A549 (cell line): Measurements from ENCODE around the gene IRF9. TPM values are rescaled to one million over a fixed set of nuclear protein-coding genes. Genes with fewer than 3 reads are reported as not detected.

Source experiments
- HOXB13 ChIP-seq: fragments of 250-450 bp; sonication (Bioruptor Pico); IDR thresholded peaks from 2 replicates; pipeline ENCODE4 v1.5.0; 2020; ENCODE audit warnings: low read depth, mild to moderate bottlenecking, moderate library complexity
- polyA plus RNA-seq, 4 experiments: library from polyadenylated mRNA; depleted of rRNA in 3 of 4; stranded (reverse); fragments of >200 nt; fragmentation: RNase III in 1 of 4; extraction: RNeasy Plus Mini Kit Qiagen cat#74134 plus additional on column Dnase treatment in 1 of 4; gene quantifications; 2 replicates in 3 of 4; 3 replicates in 1 of 4; pipeline ENCODE4 v1.2.3, GENCODE V29; 2011 to 2017
- small RNA-seq, 6 experiments: library from RNA; depleted of rRNA; stranded (forward); fragments of <200 nt; gene quantifications; one replicate each; pipeline ENCODE3, GENCODE V24; 2012

IRF9 gene
- polyA plus RNA-seq, 2 of the 4 experiments (the other 2 are of a cell fraction) = 19.0 to 23.1 TPM

DNA sequence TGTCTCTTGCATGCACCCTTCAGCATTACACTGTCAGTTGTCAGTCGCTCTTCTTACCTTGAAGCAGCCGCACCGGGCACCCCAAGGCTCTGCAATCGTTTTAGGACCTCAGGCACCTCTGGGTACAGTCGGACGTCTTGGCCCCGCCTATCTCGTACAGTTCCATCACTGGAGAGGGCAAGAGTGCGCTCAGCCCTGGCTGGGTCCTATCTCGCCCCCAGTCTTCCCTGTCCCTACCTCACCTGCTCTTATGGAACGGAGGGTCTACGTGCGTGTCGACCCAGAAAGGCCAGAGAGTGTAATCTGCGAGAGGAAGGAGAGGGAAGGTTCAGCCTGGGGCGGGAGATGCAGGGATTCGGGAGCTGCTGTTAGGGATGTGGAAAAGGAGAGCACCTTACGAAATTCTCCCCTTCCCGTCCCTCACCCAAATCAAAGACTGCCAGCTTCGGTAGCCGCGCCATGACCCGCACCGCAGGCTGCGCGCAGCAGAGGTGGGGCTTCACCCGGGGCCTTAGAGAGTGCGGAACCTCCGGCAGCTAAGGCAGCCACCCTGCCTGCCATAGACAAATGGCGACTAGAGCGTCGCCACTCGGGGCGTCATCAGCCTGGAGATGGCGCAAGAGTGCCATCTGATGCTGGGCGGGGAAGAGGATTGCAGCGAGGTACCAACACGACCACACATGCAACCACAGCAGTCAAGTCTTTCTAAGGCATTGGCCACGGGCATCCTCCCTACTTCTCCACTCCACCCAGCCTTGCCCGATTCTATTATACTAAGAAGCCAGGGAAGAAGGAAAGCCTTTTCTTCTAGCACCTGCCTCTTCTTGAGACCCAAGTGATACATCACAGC lies 54.7 kb downstream of the IRF9 start, which contains the start of gene MDP1 (continued):
- no peak for TF ChIP-seq HOXB13 (CRISPR knock-in tag)
- TF ChIP-seq, all 56 proteins: peak for 15

Small RNA genes lying within 50 kb of the gene (small RNA-seq; reads per million reads assigned to genes)
- gene AL136295.4 = 0 to 0.08 (median 0) reads per million in 6 experiments
- 0 to 0.77 (median 0) reads per million in 6 experiments for gene CHMP4A
- gene IPO4 = 0 to 5.4 (median 0.60) reads per million in 6 experiments
- 0 to 0.08 (median 0) reads per million in 6 experiments for gene IRF9
- gene MDP1 = 0 to 7.3 (median 0) reads per million in 6 experiments
- gene RNA5SP383 = 0 to 2.4 (median 1.2) reads per million in 6 experiments

Other genes starting within 250 kb of the IRF9 start
Only the 30 nearest of the 32 such genes appear.
- 18.8 and 23.4 TPM in 2 replicates for gene DHRS4L2, start 172.3 kb upstream of the IRF9 start, polyA plus RNA-seq (2011; rRNA removed)
- gene DHRS4L2, start 172.3 kb upstream of the IRF9 start, polyA plus RNA-seq (2017; fragmentation: RNase III; extraction: RNeasy Plus Mini Kit Qiagen cat#74134 plus additional on column Dnase treatment) = 25.6 to 28.1 TPM (median 27.0 TPM) in 3 replicates
- gene CARMIL3, start 109.3 kb upstream of the IRF9 start, polyA plus RNA-seq (2011; rRNA removed) = 0.45 and 0.79 TPM in 2 replicates
- 0.60 to 0.98 TPM (median 0.94 TPM) in 3 replicates for gene CARMIL3, start 109.3 kb upstream of the IRF9 start, polyA plus RNA-seq (2017; fragmentation: RNase III; extraction: RNeasy Plus Mini Kit Qiagen cat#74134 plus additional on column Dnase treatment)
- not detected in 2 replicates for gene CPNE6, start 89.7 kb upstream of the IRF9 start, polyA plus RNA-seq (2011; rRNA removed)
- gene CPNE6, start 89.7 kb upstream of the IRF9 start, polyA plus RNA-seq (2017; fragmentation: RNase III; extraction: RNeasy Plus Mini Kit Qiagen cat#74134 plus additional on column Dnase treatment) = not detected in 3 replicates
- 52.1 and 60.2 TPM in 2 replicates for gene PCK2, start 67.0 kb upstream of the IRF9 start, polyA plus RNA-seq (2011; rRNA removed)
- gene PCK2, start 67.0 kb upstream of the IRF9 start, polyA plus RNA-seq (2017; fragmentation: RNase III; extraction: RNeasy Plus Mini Kit Qiagen cat#74134 plus additional on column Dnase treatment) = 16.9 to 20.7 TPM (median 18.8 TPM) in 3 replicates
- 27.9 and 30.2 TPM in 2 replicates for gene DCAF11, start 46.5 kb upstream of the IRF9 start, polyA plus RNA-seq (2011; rRNA removed)
- gene DCAF11, start 46.5 kb upstream of the IRF9 start, polyA plus RNA-seq (2017; fragmentation: RNase III; extraction: RNeasy Plus Mini Kit Qiagen cat#74134 plus additional on column Dnase treatment) = 22.2 to 31.4 TPM (median 30.7 TPM) in 3 replicates
- gene NRL, start 46.3 kb upstream of the IRF9 start, polyA plus RNA-seq (2011; rRNA removed) = 0.86 and 0.97 TPM in 2 replicates
- 0.84 to 0.93 TPM (median 0.88 TPM) in 3 replicates for gene NRL, start 46.3 kb upstream of the IRF9 start, polyA plus RNA-seq (2017; fragmentation: RNase III; extraction: RNeasy Plus Mini Kit Qiagen cat#74134 plus additional on column Dnase treatment)
- 0.06 TPM in 1 of 2 replicates, not detected in the other for gene FITM1, start 30.6 kb upstream of the IRF9 start, polyA plus RNA-seq (2011; rRNA removed)
- 0.36 TPM in 1 of 3 replicates, not detected in the others for gene FITM1, start 30.6 kb upstream of the IRF9 start, polyA plus RNA-seq (2017; fragmentation: RNase III; extraction: RNeasy Plus Mini Kit Qiagen cat#74134 plus additional on column Dnase treatment)
- gene PSME1, start 25.1 kb upstream of the IRF9 start, polyA plus RNA-seq (2011; rRNA removed) = 77.3 and 83.6 TPM in 2 replicates
- gene PSME1, start 25.1 kb upstream of the IRF9 start, polyA plus RNA-seq (2017; fragmentation: RNase III; extraction: RNeasy Plus Mini Kit Qiagen cat#74134 plus additional on column Dnase treatment) = 124 to 139 TPM (median 134 TPM) in 3 replicates
- gene EMC9, start 19.7 kb upstream of the IRF9 start, polyA plus RNA-seq (2011; rRNA removed) = 20.7 and 21.5 TPM in 2 replicates
- gene EMC9, start 19.7 kb upstream of the IRF9 start, polyA plus RNA-seq (2017; fragmentation: RNase III; extraction: RNeasy Plus Mini Kit Qiagen cat#74134 plus additional on column Dnase treatment) = 46.5 to 51.7 TPM (median 48.5 TPM) in 3 replicates
- 137 and 168 TPM in 2 replicates for gene PSME2, start 14.7 kb upstream of the IRF9 start, polyA plus RNA-seq (2011; rRNA removed)
- gene PSME2, start 14.7 kb upstream of the IRF9 start, polyA plus RNA-seq (2017; fragmentation: RNase III; extraction: RNeasy Plus Mini Kit Qiagen cat#74134 plus additional on column Dnase treatment) = 144 to 193 TPM (median 161 TPM) in 3 replicates
- 5.7 and 19.1 TPM in 2 replicates for gene RNF31, start 13.8 kb upstream of the IRF9 start, polyA plus RNA-seq (2011; rRNA removed)
- gene RNF31, start 13.8 kb upstream of the IRF9 start, polyA plus RNA-seq (2017; fragmentation: RNase III; extraction: RNeasy Plus Mini Kit Qiagen cat#74134 plus additional on column Dnase treatment) = 20.2 to 25.3 TPM (median 20.8 TPM) in 3 replicates
- 1.9 and 2.8 TPM in 2 replicates for gene REC8, start 10.8 kb downstream of the IRF9 start, polyA plus RNA-seq (2011; rRNA removed)
- 4.2 to 5.1 TPM (median 4.4 TPM) in 3 replicates for gene REC8, start 10.8 kb downstream of the IRF9 start, polyA plus RNA-seq (2017; fragmentation: RNase III; extraction: RNeasy Plus Mini Kit Qiagen cat#74134 plus additional on column Dnase treatment)
- gene IPO4, start 27.6 kb downstream of the IRF9 start, polyA plus RNA-seq (2011; rRNA removed) = 37.1 and 45.3 TPM in 2 replicates
- 86.1 to 95.8 TPM (median 91.7 TPM) in 3 replicates for gene IPO4, start 27.6 kb downstream of the IRF9 start, polyA plus RNA-seq (2017; fragmentation: RNase III; extraction: RNeasy Plus Mini Kit Qiagen cat#74134 plus additional on column Dnase treatment)
- gene TM9SF1, start 34.2 kb downstream of the IRF9 start, polyA plus RNA-seq (2011; rRNA removed) = 48.0 and 74.9 TPM in 2 replicates
- 51.5 to 62.2 TPM (median 60.1 TPM) in 3 replicates for gene TM9SF1, start 34.2 kb downstream of the IRF9 start, polyA plus RNA-seq (2017; fragmentation: RNase III; extraction: RNeasy Plus Mini Kit Qiagen cat#74134 plus additional on column Dnase treatment)
- gene TSSK4, start 44.4 kb downstream of the IRF9 start, polyA plus RNA-seq (2011; rRNA removed) = 0.09 TPM in 1 of 2 replicates, not detected in the other
- gene TSSK4, start 44.4 kb downstream of the IRF9 start, polyA plus RNA-seq (2017; fragmentation: RNase III; extraction: RNeasy Plus Mini Kit Qiagen cat#74134 plus additional on column Dnase treatment) = 0.13 TPM in 1 of 3 replicates, not detected in the others
- gene CHMP4A, start 52.2 kb downstream of the IRF9 start, polyA plus RNA-seq (2011; rRNA removed) = 74.9 and 102 TPM in 2 replicates
- gene CHMP4A, start 52.2 kb downstream of the IRF9 start, polyA plus RNA-seq (2017; fragmentation: RNase III; extraction: RNeasy Plus Mini Kit Qiagen cat#74134 plus additional on column Dnase treatment) = 112 to 124 TPM (median 117 TPM) in 3 replicates
- 31.8 and 38.6 TPM in 2 replicates for gene MDP1, start 54.8 kb downstream of the IRF9 start, polyA plus RNA-seq (2011; rRNA removed)
- 21.0 to 21.6 TPM (median 21.4 TPM) in 3 replicates for gene MDP1, start 54.8 kb downstream of the IRF9 start, polyA plus RNA-seq (2017; fragmentation: RNase III; extraction: RNeasy Plus Mini Kit Qiagen cat#74134 plus additional on column Dnase treatment)
- 381 and 433 TPM in 2 replicates for gene NEDD8, start 71.1 kb downstream of the IRF9 start, polyA plus RNA-seq (2011; rRNA removed)
- gene NEDD8, start 71.1 kb downstream of the IRF9 start, polyA plus RNA-seq (2017; fragmentation: RNase III; extraction: RNeasy Plus Mini Kit Qiagen cat#74134 plus additional on column Dnase treatment) = 561 to 594 TPM (median 589 TPM) in 3 replicates
- gene GMPR2, start 71.7 kb downstream of the IRF9 start, polyA plus RNA-seq (2011; rRNA removed) = 91.7 and 108 TPM in 2 replicates
- gene GMPR2, start 71.7 kb downstream of the IRF9 start, polyA plus RNA-seq (2017; fragmentation: RNase III; extraction: RNeasy Plus Mini Kit Qiagen cat#74134 plus additional on column Dnase treatment) = 64.8 to 71.2 TPM (median 70.0 TPM) in 3 replicates
- 51.3 and 73.0 TPM in 2 replicates for gene TINF2, start 81.4 kb downstream of the IRF9 start, polyA plus RNA-seq (2011; rRNA removed)
- gene TINF2, start 81.4 kb downstream of the IRF9 start, polyA plus RNA-seq (2017; fragmentation: RNase III; extraction: RNeasy Plus Mini Kit Qiagen cat#74134 plus additional on column Dnase treatment) = 33.1 to 44.5 TPM (median 38.5 TPM) in 3 replicates
- 0.61 and 1.7 TPM in 2 replicates for gene TGM1, start 101.9 kb downstream of the IRF9 start, polyA plus RNA-seq (2011; rRNA removed)
- gene TGM1, start 101.9 kb downstream of the IRF9 start, polyA plus RNA-seq (2017; fragmentation: RNase III; extraction: RNeasy Plus Mini Kit Qiagen cat#74134 plus additional on column Dnase treatment) = 1.3 to 1.8 TPM (median 1.4 TPM) in 3 replicates
- gene RABGGTA, start 110.3 kb downstream of the IRF9 start, polyA plus RNA-seq (2011; rRNA removed) = 18.6 and 22.4 TPM in 2 replicates
- gene RABGGTA, start 110.3 kb downstream of the IRF9 start, polyA plus RNA-seq (2017; fragmentation: RNase III; extraction: RNeasy Plus Mini Kit Qiagen cat#74134 plus additional on column Dnase treatment) = 17.2 to 23.1 TPM (median 21.9 TPM) in 3 replicates
- 17.4 and 17.9 TPM in 2 replicates for gene DHRS1, start 138.5 kb downstream of the IRF9 start, polyA plus RNA-seq (2011; rRNA removed)
- gene DHRS1, start 138.5 kb downstream of the IRF9 start, polyA plus RNA-seq (2017; fragmentation: RNase III; extraction: RNeasy Plus Mini Kit Qiagen cat#74134 plus additional on column Dnase treatment) = 13.8 to 15.2 TPM (median 15.1 TPM) in 3 replicates
- 16.5 and 23.6 TPM in 2 replicates for gene NOP9, start 138.6 kb downstream of the IRF9 start, polyA plus RNA-seq (2011; rRNA removed)
- 23.0 to 24.5 TPM (median 24.2 TPM) in 3 replicates for gene NOP9, start 138.6 kb downstream of the IRF9 start, polyA plus RNA-seq (2017; fragmentation: RNase III; extraction: RNeasy Plus Mini Kit Qiagen cat#74134 plus additional on column Dnase treatment)
- 0.31 and 0.32 TPM in 2 replicates for gene CIDEB, start 146.7 kb downstream of the IRF9 start, polyA plus RNA-seq (2011; rRNA removed)
- 0.33 to 0.99 TPM (median 0.79 TPM) in 3 replicates for gene CIDEB, start 146.7 kb downstream of the IRF9 start, polyA plus RNA-seq (2017; fragmentation: RNase III; extraction: RNeasy Plus Mini Kit Qiagen cat#74134 plus additional on column Dnase treatment)
- 5.8 and 7.6 TPM in 2 replicates for gene LTB4R2, start 148.9 kb downstream of the IRF9 start, polyA plus RNA-seq (2011; rRNA removed)
- 8.4 to 9.9 TPM (median 8.6 TPM) in 3 replicates for gene LTB4R2, start 148.9 kb downstream of the IRF9 start, polyA plus RNA-seq (2017; fragmentation: RNase III; extraction: RNeasy Plus Mini Kit Qiagen cat#74134 plus additional on column Dnase treatment)
- 10.2 and 13.2 TPM in 2 replicates for gene LTB4R, start 150.2 kb downstream of the IRF9 start, polyA plus RNA-seq (2011; rRNA removed)
- gene LTB4R, start 150.2 kb downstream of the IRF9 start, polyA plus RNA-seq (2017; fragmentation: RNase III; extraction: RNeasy Plus Mini Kit Qiagen cat#74134 plus additional on column Dnase treatment) = 8.3 to 9.4 TPM (median 8.3 TPM) in 3 replicates
- not detected in 2 replicates for gene ADCY4, start 173.8 kb downstream of the IRF9 start, polyA plus RNA-seq (2011; rRNA removed)
- not detected in 3 replicates for gene ADCY4, start 173.8 kb downstream of the IRF9 start, polyA plus RNA-seq (2017; fragmentation: RNase III; extraction: RNeasy Plus Mini Kit Qiagen cat#74134 plus additional on column Dnase treatment)
- not detected in 2 replicates for gene RIPK3, start 178.7 kb downstream of the IRF9 start, polyA plus RNA-seq (2011; rRNA removed)
- not detected in 3 replicates for gene RIPK3, start 178.7 kb downstream of the IRF9 start, polyA plus RNA-seq (2017; fragmentation: RNase III; extraction: RNeasy Plus Mini Kit Qiagen cat#74134 plus additional on column Dnase treatment)
- 0.32 and 0.62 TPM in 2 replicates for gene NFATC4, start 206.9 kb downstream of the IRF9 start, polyA plus RNA-seq (2011; rRNA removed)
- 0.04 to 0.25 TPM (median 0.10 TPM) in 3 replicates for gene NFATC4, start 206.9 kb downstream of the IRF9 start, polyA plus RNA-seq (2017; fragmentation: RNase III; extraction: RNeasy Plus Mini Kit Qiagen cat#74134 plus additional on column Dnase treatment)